ENCODE measurements around the gene CDC42BPA.
"Not testable (repeated sequence)": the region's sequence is repeated elsewhere in the genome, so short reads cannot be mapped to it uniquely, and the experiment has no call there.

The CDC42BPA gene

GRCh38 chr1:227272428-227272827 is 45.9 kb downstream of the CDC42BPA start:
- DNase-seq (ENCODE audit: low read depth, low spot score): no peak
- H3K4me3 ChIP-seq (ENCODE audit: low read length): no peak overlapping the region

GRCh38 chr1:227270554-227270953 is 47.7 kb downstream of the CDC42BPA start:
- no peak for DNase-seq (ENCODE audit: low read depth, low spot score)
- no peak overlapping the region for H3K4me3 ChIP-seq (ENCODE audit: low read length)

- no peak for DNase-seq (ENCODE audit: low read depth, low spot score)
- no peak overlapping the region for H3K4me3 ChIP-seq (ENCODE audit: low read length)
Measured at GRCh38 chr1:227268943-227269342, 49.3 kb downstream of the CDC42BPA start.

GRCh38 chr1:227265891-227266290 is 52.4 kb downstream of the CDC42BPA start:
- DNase-seq (ENCODE audit: low read depth, low spot score): no peak
- no peak overlapping the region for H3K4me3 ChIP-seq (ENCODE audit: low read length)

GRCh38 chr1:227263869-227264268 is 54.4 kb downstream of the CDC42BPA start:
- no peak for DNase-seq (ENCODE audit: low read depth, low spot score)
- H3K4me3 ChIP-seq (ENCODE audit: low read length): no peak overlapping the region

GRCh38 chr1:227261501-227261900 is 56.8 kb downstream of the CDC42BPA start:
- no peak for DNase-seq (ENCODE audit: low read depth, low spot score)
- H3K4me3 ChIP-seq (ENCODE audit: low read length): no peak overlapping the region

GRCh38 chr1:227260433-227260832 is 57.9 kb downstream of the CDC42BPA start:
- no peak for DNase-seq (ENCODE audit: low read depth, low spot score)
- no peak overlapping the region for H3K4me3 ChIP-seq (ENCODE audit: low read length)

GRCh38 chr1:227257964-227258363 is 60.3 kb downstream of the CDC42BPA start:
- no peak for DNase-seq (ENCODE audit: low read depth, low spot score)
- H3K4me3 ChIP-seq (ENCODE audit: low read length): no peak overlapping the region

GRCh38 chr1:227255086-227255732 is 63.1 kb downstream of the CDC42BPA start:
- no peak overlapping the region for H3K4me3 ChIP-seq (ENCODE audit: low read length)
- DNase-seq (ENCODE audit: low read depth, low spot score): no peak

- H3K4me3 ChIP-seq (ENCODE audit: low read length): no peak overlapping the region
- no peak for DNase-seq (ENCODE audit: low read depth, low spot score)
Measured at GRCh38 chr1:227253065-227253464, 65.2 kb downstream of the CDC42BPA start.

- no peak overlapping the region for H3K4me3 ChIP-seq (ENCODE audit: low read length)
- DNase-seq (ENCODE audit: low read depth, low spot score): no peak
Measured at GRCh38 chr1:227245613-227246320, 72.5 kb downstream of the CDC42BPA start.

GRCh38 chr1:227244339-227245118 is 73.8 kb downstream of the CDC42BPA start:
- no peak for DNase-seq (ENCODE audit: low read depth, low spot score)
- no peak overlapping the region for H3K4me3 ChIP-seq (ENCODE audit: low read length)

GRCh38 chr1:227242811-227243682 is 75.2 kb downstream of the CDC42BPA start:
- no peak for DNase-seq (ENCODE audit: low read depth, low spot score)

GRCh38 chr1:227240983-227241382 is 77.3 kb downstream of the CDC42BPA start:
- no peak overlapping the region for H3K4me3 ChIP-seq (ENCODE audit: low read length)
- DNase-seq (ENCODE audit: low read depth, low spot score): no peak

More at GRCh38 chr1:227242811-227243682, 75.2 kb downstream of the CDC42BPA start:
- no peak overlapping the region for H3K4me3 ChIP-seq (ENCODE audit: low read length)

GRCh38 chr1:227234998-227235405 is 83.3 kb downstream of the CDC42BPA start:
- H3K4me3 ChIP-seq (ENCODE audit: low read length): no peak overlapping the region
- DNase-seq (ENCODE audit: low read depth, low spot score): peak; percentile 80

GRCh38 chr1:227231128-227231527 is 87.2 kb downstream of the CDC42BPA start:
- DNase-seq (ENCODE audit: low read depth, low spot score); H3K4me3 ChIP-seq (ENCODE audit: low read length): not testable (repeated sequence)

GRCh38 chr1:227228201-227228600 is 90.1 kb downstream of the CDC42BPA start:
- DNase-seq (ENCODE audit: low read depth, low spot score): no peak
- H3K4me3 ChIP-seq (ENCODE audit: low read length): no peak overlapping the region

GRCh38 chr1:227227761-227228160 is 90.5 kb downstream of the CDC42BPA start:
- no peak for DNase-seq (ENCODE audit: low read depth, low spot score)

GRCh38 chr1:227225715-227226346 is 92.5 kb downstream of the CDC42BPA start:
- no peak for DNase-seq (ENCODE audit: low read depth, low spot score)
- no peak overlapping the region for H3K4me3 ChIP-seq (ENCODE audit: low read length)

More at GRCh38 chr1:227227761-227228160, 90.5 kb downstream of the CDC42BPA start:
- no peak overlapping the region for H3K4me3 ChIP-seq (ENCODE audit: low read length)

Data from Jurkat, Clone E6-1 (cell line).